HG03378 (cell line): Measurements from ENCODE around the gene ATXN1.

Experiments used
- ATAC-seq: cut with Tn5 transposase; IDR thresholded peaks from one replicate; pipeline ENCODE4 v1.9.1; 2021; ENCODE audit warnings: mild to moderate bottlenecking, moderate library complexity; ENCODE audit not compliant: unreplicated experiment

Gene ATXN1

DNA sequence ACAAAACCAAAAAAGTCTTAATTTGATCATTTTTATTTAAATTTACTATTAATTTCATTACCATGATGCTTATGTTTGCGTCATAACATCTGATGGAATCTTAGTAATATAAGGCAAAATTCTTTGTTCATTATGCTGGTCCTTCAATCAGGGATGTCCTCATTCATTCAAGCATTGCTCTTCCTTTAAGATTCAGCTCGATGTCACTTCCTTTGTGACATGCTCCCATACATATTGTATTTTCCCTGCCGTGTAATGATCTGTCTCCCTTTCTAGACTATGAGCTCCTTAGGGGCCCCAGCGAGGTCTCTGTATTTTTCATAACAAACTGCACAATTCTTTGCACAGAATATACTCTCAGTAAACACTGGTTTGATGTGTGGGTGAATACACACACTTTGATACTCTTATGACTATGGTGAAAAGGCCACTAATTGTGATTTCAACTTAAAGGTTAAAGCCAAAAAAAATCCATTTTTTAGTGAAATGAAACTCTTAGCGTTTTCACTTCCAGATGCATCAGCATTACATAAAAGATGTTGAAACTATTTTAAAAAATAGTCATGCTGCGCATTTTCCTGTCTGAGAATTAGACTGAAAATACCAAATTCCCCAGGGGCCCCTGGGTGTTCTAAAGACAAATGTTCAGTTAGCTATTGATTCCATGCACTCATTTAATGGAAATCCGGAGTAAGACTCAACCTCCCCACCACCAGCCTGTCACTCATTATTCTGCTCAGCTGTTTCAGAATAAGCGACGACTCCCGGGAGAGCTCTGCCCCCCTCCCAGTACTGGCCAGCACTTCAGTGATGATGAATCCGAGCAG is 169.7 kb downstream of the ATXN1 start:
- peak; percentile 77 for ATAC-seq

DNA sequence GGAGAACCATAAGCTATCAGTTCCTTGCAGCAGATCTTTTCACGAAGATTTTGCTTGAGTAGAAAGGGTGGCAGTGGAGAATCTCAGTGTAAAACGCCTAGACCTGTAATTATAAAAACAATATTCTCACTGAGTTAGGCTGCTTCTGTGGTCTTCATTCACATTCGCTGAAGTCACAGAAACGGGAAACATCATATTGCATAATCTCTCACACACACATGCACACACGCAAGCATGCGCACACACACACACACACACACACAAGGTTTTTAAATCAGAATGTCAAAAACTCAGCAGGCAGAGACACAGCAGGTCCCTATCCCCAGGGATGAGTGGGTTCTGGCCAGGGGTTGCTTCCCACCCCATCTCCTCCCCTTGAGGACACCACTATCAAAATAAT is 175.5 kb downstream of the ATXN1 start:
- no peak for ATAC-seq

GRCh38 chr6:16583144-16583762 is 178.0 kb downstream of the ATXN1 start:
- no peak for ATAC-seq

DNA sequence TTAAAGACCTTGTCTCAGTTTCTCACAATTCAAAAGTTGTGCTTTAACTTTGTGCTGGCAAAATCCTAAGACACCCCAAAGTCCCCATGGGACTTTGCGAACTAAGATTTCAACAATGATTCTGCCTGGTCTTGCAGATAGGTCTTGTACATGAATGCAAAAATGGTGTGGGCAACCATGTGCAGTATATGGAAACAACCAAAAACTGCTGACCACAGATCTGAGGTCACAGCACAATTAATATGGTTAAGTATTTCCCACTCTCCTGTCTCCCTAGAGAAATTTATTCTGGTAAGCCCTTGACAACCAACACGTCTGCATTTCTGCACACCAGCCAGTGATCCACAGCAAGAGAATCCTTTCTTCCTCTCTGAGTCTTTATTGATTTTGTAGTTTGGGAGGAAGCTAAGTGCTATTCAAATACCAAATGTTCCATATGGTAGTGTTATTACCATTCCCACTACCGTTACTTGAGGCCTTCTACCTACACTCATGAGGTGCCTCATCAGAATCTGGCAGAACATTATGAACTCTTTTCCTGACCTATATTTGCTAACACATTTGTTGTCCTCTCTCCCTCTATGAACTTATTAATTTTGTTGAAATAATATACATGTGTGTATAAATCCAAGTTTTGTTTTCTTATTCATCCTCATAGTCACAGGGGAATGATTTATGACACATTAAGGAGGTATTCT is 178.7 kb downstream of the ATXN1 start:
- ATAC-seq, result peak; percentile 59

- ATAC-seq, result no peak
These were observed 182.5 kb downstream of the ATXN1 start for GRCh38 chr6:16578695-16579285.

DNA sequence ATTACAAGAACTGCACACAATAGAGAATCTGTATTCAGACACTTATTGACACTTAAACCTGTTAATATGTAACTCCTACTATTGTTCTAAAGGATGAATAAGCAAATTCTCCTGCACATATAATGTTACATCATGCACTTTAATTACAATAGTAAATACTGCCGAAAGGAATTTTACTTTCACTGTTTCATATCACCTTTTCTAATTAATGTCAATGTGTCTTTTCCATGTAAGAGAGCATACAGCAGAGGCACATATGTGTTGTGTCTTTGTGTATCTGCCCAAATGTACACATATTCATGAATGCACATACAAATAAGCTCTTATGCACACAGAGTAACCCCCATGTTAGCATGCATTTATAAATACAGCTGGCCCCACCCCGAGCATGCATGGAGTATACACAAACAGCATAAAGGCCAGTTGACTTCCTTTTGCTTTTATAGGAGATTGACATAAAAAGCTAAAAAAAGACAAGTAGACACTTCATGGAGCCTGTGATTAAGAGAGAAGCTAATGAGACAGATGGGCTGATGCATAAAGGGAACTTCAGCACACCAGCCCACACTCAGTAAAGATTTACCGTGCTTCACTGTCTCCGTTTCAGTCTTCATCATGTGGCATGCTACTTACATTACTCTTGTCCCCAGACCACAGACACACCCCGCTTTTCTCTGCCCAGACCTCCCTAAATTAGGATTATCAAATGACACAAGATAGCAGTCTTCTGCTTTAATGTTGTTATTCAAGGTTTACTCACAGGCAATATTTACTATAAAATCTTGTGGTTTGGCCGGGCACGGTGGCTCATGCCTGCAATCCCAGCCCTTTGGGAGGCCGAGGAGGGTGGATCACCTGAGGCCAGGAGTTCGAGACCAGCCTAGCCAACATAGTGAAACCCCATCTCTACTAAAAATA is 184.6 kb downstream of the ATXN1 start:
- ATAC-seq, result peak; percentile 90

DNA sequence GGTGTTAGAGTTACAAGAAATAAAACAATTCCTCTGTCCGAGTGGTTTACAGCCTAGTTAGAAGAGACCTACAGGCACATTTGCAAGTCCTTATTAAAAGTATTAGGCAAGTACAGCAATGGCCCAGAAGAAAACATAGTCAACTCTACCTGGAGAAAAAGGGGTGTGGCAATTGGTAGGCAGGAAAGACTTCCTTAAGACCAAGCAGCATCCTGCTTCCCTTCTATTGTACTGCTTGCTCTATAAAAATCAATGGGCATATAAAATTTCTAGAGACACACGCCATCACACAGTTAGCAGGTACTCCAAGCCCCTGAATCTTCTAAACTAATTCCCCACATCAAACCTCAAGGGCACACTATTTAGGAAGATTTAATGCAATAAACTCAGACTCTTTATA is 185.6 kb downstream of the ATXN1 start:
- ATAC-seq, result no peak

DNA sequence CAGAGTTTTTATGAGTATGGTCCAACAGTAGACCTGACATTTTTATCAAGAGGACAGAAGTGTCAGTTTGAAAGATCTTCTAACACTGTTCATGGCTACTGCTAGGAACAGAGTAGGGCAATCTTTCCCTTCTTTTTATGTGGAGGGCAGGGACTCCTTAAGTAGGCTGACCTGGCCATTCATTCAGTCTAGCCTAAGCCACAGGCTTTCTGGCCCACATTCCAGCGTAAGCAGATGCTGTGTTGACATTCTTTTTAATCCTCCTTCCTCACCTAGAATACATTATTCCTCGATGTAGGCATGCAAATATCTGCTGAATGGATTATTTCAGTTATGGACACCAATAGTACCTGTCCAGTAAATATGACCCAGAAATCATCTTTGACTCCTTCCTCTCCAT is 188.3 kb downstream of the ATXN1 start:
- ATAC-seq, result no peak

GRCh38 chr6:16572317-16572716 is 188.9 kb downstream of the ATXN1 start:
- ATAC-seq, result no peak

- ATAC-seq, result no peak
These were observed 190.3 kb downstream of the ATXN1 start for GRCh38 chr6:16570946-16571345.

- no peak for ATAC-seq
These were observed 191.1 kb downstream of the ATXN1 start for GRCh38 chr6:16570221-16570553.

- no peak for ATAC-seq
These were observed 193.1 kb downstream of the ATXN1 start for GRCh38 chr6:16568128-16568527.

DNA sequence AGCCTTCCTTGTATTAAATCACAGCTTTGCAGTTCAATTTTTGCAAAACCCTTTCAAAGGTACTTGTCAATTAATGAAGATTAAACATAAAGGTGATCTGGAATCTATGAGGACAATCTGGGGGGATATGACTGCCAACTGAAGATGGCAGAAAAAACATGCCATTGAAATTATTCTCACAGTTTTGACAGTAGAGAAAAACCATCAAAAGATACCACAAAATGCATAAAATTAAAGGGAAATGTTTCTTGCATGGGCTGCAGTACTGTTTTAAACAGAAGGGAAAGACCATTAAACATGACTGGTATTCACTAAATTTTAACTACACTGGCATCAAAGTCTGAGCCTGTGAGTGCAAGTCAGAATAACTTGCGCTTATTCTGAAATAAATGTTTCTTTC is 194.2 kb downstream of the ATXN1 start:
- ATAC-seq, result no peak

GRCh38 chr6:16564436-16564835 is 196.8 kb downstream of the ATXN1 start:
- ATAC-seq, result no peak

GRCh38 chr6:16563628-16564240 is 197.5 kb downstream of the ATXN1 start:
- ATAC-seq, result no peak

- no peak for ATAC-seq
These were observed 198.8 kb downstream of the ATXN1 start for GRCh38 chr6:16562498-16562897.

DNA sequence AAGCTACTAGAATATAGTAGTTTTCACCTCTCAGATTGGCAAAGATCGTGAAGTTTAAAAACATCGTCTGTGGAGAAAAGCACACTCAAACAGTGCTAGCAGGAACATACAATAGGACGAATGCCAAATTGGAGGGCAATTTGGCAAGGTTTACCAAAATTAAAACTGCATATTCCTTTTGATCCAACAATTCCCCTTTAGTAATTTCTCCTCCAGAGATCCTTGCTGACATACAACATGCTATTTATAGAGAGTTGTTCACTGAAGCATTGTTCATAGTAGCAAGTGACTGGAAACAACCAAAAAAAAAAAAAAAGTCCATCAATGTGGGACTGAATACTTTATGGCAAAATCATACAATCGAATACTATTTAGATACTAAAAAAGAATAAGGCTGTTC is 202.2 kb downstream of the ATXN1 start:
- no peak for ATAC-seq

DNA sequence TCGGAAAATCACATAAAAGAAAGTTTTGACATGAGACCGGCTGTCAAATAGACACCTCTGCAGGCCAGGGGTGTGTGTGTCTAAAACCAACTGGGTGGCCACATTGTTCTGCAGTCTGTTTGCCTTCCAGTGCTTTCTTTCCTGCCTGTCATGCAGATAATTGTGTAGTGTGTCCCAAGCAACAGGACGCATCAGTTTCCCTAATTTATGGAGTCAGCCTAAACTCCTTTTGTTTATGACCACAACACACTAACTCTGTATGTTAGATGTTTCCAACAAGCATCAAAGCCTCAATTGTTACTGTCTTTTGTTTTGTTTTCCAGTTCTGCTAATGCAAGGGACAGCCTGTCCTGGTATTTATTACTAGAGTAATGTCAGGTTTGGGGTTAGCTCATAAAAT is 205.7 kb downstream of the ATXN1 start:
- no peak for ATAC-seq

GRCh38 chr6:16553531-16553930 is 207.7 kb downstream of the ATXN1 start:
- ATAC-seq, result no peak

- ATAC-seq, result no peak
These were observed 209.8 kb downstream of the ATXN1 start for GRCh38 chr6:16551466-16551865.
